Activated B cell treated with CpG ODN at 0.5 μM for 24 hours (primary cell): ENCODE data around the gene CFHR3. TPM values are rescaled to one million over a fixed set of nuclear protein-coding genes. Genes with fewer than 3 reads are reported as not detected.
"Not testable (repeated sequence)": the region's sequence is repeated elsewhere in the genome, so short reads cannot be mapped to it uniquely, and the experiment has no call there.

Experiments
- ATAC-seq: fragments of 200-7000 bp; cut with Tn5 transposase; one replicate; pipeline ENCODE4 v1.10.0; 2021; ENCODE audit warnings: low read depth, mild to moderate bottlenecking, moderate library complexity
- CTCF ChIA-PET: fragments of 350-600 bp; sonication (Branson Sonifier 250); formaldehyde crosslinking; loops from one replicate; lab custom pipeline; 2021; ENCODE audit warnings: antibody characterized with exemption; lab: Charles Lee
- POLR2A ChIA-PET: fragments of 350-600 bp; sonication (Branson Sonifier 250); formaldehyde crosslinking; loops from one replicate; lab custom pipeline; 2021; ENCODE audit warnings: antibody characterized with exemption; lab: Charles Lee
- DNase-seq: peaks from one replicate; pipeline ENCODE4 v3.0.0; 2022
- H3K27ac Mint-ChIP-seq: one replicate; pipeline ENCODE4 v1.8.0; 2020; ENCODE audit warnings: mixed read lengths
- H3K27me3 Mint-ChIP-seq: one replicate; pipeline ENCODE4 v1.8.0; 2021; ENCODE audit warnings: mixed read lengths
- H3K36me3 Mint-ChIP-seq: one replicate; pipeline ENCODE4 v1.8.0; 2021; ENCODE audit warnings: low read depth, mixed read lengths
- H3K4me1 Mint-ChIP-seq: one replicate; pipeline ENCODE4 v1.8.0; 2021; ENCODE audit warnings: mixed read lengths
- H3K4me3 Mint-ChIP-seq: one replicate; pipeline ENCODE4 v1.8.0; 2020; ENCODE audit warnings: mild to moderate bottlenecking, mixed read lengths
- H3K9me3 Mint-ChIP-seq: one replicate; pipeline ENCODE4 v1.8.0; 2020; ENCODE audit warnings: mixed read lengths
- intact Hi-C: fragments of 100-400 bp; cut with micrococcal nuclease; formaldehyde crosslinking; loops from one replicate; pipeline ENCODE4 v1.15.1; 2024
- total RNA-seq: library from RNA; stranded (reverse); gene quantifications from 2 replicates; pipeline ENCODE4 v1.2.3, GENCODE V29; 2022
- TF ChIP-seq, protein P1 (sequence below): fragments of 200-600 bp; IDR thresholded peaks from one replicate; pipeline ENCODE4 v1.8.0; 2022; ENCODE audit warnings: antibody characterized with exemption, mild to moderate bottlenecking

The CFHR3 gene
- total RNA-seq, 1 donor from 2014 or later = not detected

DNA sequence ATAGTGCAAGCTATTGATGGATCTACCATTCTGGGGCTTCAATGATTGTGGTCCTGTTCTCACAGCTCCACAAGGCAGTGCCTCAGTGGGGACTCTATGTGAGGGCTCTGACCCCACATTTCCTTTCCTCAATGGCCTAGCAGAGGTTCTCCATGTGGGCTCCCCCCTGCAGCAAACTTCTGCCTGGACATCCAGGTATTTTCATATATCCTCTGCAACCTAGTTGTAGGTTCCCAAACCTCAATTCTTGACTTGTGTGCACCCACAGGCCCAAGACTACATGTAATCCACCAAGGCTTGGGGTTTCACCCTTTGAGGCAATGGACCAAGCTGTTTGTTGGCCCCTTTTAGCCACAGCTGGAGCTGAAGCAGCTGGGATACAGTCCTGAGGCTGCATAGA, 35.9 kb upstream of the CFHR3 start:
- Mint-ChIP-seq H3K4me1 (no peaks in the 10 kb centered on the region), H3K4me3 (no peak overlapping the region), H3K27ac (no peak overlapping the region), H3K9me3 (peaks cover 13% of the 10 kb centered on the region), H3K27me3 (no peaks in the 10 kb centered on the region), H3K36me3 (no peaks in the 10 kb centered on the region)
- ChIA-PET CTCF (no interaction called here), POLR2A (no interaction called here)
- intact Hi-C loops = no loop called here
- DNase-seq (no peak), ATAC-seq (no peak)
- TF ChIP-seq, protein P1, sequence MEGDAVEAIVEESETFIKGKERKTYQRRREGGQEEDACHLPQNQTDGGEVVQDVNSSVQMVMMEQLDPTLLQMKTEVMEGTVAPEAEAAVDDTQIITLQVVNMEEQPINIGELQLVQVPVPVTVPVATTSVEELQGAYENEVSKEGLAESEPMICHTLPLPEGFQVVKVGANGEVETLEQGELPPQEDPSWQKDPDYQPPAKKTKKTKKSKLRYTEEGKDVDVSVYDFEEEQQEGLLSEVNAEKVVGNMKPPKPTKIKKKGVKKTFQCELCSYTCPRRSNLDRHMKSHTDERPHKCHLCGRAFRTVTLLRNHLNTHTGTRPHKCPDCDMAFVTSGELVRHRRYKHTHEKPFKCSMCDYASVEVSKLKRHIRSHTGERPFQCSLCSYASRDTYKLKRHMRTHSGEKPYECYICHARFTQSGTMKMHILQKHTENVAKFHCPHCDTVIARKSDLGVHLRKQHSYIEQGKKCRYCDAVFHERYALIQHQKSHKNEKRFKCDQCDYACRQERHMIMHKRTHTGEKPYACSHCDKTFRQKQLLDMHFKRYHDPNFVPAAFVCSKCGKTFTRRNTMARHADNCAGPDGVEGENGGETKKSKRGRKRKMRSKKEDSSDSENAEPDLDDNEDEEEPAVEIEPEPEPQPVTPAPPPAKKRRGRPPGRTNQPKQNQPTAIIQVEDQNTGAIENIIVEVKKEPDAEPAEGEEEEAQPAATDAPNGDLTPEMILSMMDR = no peak

GRCh38 chr1:196743244-196743643, 31.4 kb upstream of the CFHR3 start:
- ATAC-seq, H3K4me3 Mint-ChIP-seq, POLR2A ChIA-PET, DNase-seq, intact Hi-C loops, H3K4me1 Mint-ChIP-seq, H3K27ac Mint-ChIP-seq, H3K27me3 Mint-ChIP-seq, H3K36me3 Mint-ChIP-seq, H3K9me3 Mint-ChIP-seq, CTCF ChIA-PET: not testable (repeated sequence)

DNA sequence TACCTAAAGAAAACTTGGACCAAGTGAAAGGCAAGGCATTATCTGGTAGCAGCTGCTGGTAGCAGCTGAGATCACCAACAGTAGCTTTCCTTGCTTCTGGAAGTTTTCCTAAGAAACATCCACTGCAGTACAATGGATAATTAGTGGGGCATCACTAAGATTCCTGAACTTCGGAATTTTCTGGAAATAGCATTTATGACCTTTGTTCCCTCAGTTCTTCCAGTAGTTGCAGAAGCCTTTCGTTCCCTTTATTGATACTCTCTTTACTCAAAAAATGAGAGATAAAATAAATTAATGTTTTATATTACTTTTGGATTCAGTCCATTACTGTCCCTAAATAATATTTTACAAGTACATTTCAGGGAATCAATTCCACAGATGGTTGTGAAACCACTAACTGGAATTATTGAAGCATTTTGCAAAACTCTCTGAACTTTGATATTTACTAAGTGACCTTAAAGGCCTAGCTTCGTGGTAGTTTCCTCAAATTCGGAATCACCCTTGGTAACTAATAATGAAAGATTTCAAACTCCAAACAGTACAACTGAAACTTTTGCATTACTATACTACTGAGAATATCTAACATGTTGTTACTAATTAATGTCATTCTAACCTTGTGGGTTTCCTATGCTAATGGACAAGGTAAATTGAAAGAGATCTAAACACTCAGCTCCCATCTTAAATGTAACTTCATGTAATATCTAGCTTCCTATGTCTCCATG, 9.5 kb upstream of the CFHR3 start:
- H3K4me1 Mint-ChIP-seq, ATAC-seq, DNase-seq, H3K4me3 Mint-ChIP-seq, H3K9me3 Mint-ChIP-seq, POLR2A ChIA-PET, intact Hi-C loops, H3K36me3 Mint-ChIP-seq, CTCF ChIA-PET, H3K27me3 Mint-ChIP-seq, H3K27ac Mint-ChIP-seq: not testable (repeated sequence)

GRCh38 chr1:196769823-196770222, 4.8 kb upstream of the CFHR3 start:
- not testable (repeated sequence) for H3K36me3 Mint-ChIP-seq

GRCh38 chr1:196773713-196774112, 927 bp upstream of the CFHR3 start:
- H3K4me3 Mint-ChIP-seq = no peak overlapping the region
- ATAC-seq (no peak), DNase-seq (no peak)
- POLR2A ChIA-PET = no interaction called here
- TF ChIP-seq, protein P1 = no peak
- intact Hi-C loops = no loop called here
- no peaks in the 10 kb centered on the region for H3K4me1 Mint-ChIP-seq
- H3K36me3 Mint-ChIP-seq = no peaks in the 10 kb centered on the region
- H3K27ac Mint-ChIP-seq = no peak overlapping the region
- H3K9me3 Mint-ChIP-seq = no peaks in the 10 kb centered on the region
- H3K27me3 Mint-ChIP-seq = no peaks in the 10 kb centered on the region
- CTCF ChIA-PET = no interaction called here

More at GRCh38 chr1:196769823-196770222, 4.8 kb upstream of the CFHR3 start:
- H3K27me3 Mint-ChIP-seq, H3K9me3 Mint-ChIP-seq, POLR2A ChIA-PET, intact Hi-C loops, H3K27ac Mint-ChIP-seq, H3K4me3 Mint-ChIP-seq, ATAC-seq, CTCF ChIA-PET, H3K4me1 Mint-ChIP-seq, DNase-seq: not testable (repeated sequence)

- ATAC-seq = no peak
- H3K27ac Mint-ChIP-seq = no peak overlapping the region
- no peaks in the 10 kb centered on the region for H3K9me3 Mint-ChIP-seq
- CTCF ChIA-PET = no interaction called here
- H3K4me1 Mint-ChIP-seq = no peaks in the 10 kb centered on the region
- POLR2A ChIA-PET = no interaction called here
- no peaks in the 10 kb centered on the region for H3K27me3 Mint-ChIP-seq
- H3K36me3 Mint-ChIP-seq = no peaks in the 10 kb centered on the region
- no peak overlapping the region for H3K4me3 Mint-ChIP-seq
- no peak for DNase-seq
- TF ChIP-seq, protein P1 = no peak
- intact Hi-C loops = no loop called here
Measured at GRCh38 chr1:196774175-196774574, 465 bp upstream of the CFHR3 start.
